Neural cell (in vitro differentiated cells): ENCODE data around the gene GALNT2.

ENCODE experiments used
- CTCF ChIP-seq: fragments of 450-650 bp; IDR thresholded peaks from 2 replicates; pipeline ENCODE4 v1.5.1; 2014; ENCODE audit warnings: antibody characterized with exemption, mild to moderate bottlenecking, moderate library complexity; ENCODE audit not compliant: poor library complexity, severe bottlenecking
- POLR2AphosphoS5 ChIP-seq: IDR thresholded peaks from 2 replicates; pipeline ENCODE4 v1.6.1; 2012

- no peak for TF ChIP-seq POLR2AphosphoS5
- TF ChIP-seq CTCF = no peak
These were observed 252.1 kb downstream of the GALNT2 start for GRCh38 chr1:230319014-230319747.
